Fibroblast of skin of abdomen (primary cell): ENCODE results near the gene TCF7.

ENCODE experiments used
- DNase-seq: peaks from one replicate; pipeline ENCODE4 v3.0.0-alpha.2; 2013

TCF7 gene

GRCh38 chr5:134184155-134185135 lies 70.0 kb downstream of the TCF7 start:
- DNase-seq = peak; percentile 48

- DNase-seq = no peak
Measured at GRCh38 chr5:134188092-134188491, 73.6 kb downstream of the TCF7 start.

- DNase-seq = no peak
Measured at GRCh38 chr5:134189031-134189430, 74.5 kb downstream of the TCF7 start.

GRCh38 chr5:134195666-134196065 lies 81.2 kb downstream of the TCF7 start:
- DNase-seq = no peak
